NOMO-1 (cell line): Measurements from ENCODE around the gene ATMIN.

ENCODE experiments used
- DNase-seq, 2 experiments: peaks; one replicate each; lab custom pipeline; 2025; ENCODE audit not compliant: unreplicated experiment in 2 of 2; lab: John Stamatoyannopoulos, UW

Gene ATMIN

DNA sequence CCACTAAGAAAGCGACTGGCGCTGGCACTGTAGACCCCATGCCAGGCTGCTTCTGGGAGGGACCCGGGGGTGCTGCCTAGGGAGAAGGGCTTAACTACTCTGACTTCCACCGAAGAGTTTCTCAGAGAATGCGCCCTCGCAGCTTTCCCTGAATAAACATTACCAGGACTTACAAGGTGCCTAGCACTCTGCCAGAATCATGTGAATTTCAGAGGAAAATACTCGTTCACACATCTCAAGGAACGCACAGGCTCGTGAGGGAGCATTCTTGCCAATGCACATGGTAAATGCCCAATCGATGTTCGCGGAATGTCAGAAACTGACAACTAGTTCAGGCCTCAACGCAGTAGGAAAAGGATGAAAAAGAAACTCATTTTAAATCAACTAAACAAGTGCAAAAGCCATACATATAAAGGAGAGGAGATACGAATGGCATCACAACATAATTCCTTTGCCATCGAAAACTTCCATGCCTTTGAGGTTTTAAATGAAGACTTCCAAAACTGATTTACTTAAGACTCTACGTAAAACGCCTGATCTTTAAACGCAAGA, 30.0 kb upstream of the ATMIN start:
- DNase-seq: peak; percentile 2 to 20

DNA sequence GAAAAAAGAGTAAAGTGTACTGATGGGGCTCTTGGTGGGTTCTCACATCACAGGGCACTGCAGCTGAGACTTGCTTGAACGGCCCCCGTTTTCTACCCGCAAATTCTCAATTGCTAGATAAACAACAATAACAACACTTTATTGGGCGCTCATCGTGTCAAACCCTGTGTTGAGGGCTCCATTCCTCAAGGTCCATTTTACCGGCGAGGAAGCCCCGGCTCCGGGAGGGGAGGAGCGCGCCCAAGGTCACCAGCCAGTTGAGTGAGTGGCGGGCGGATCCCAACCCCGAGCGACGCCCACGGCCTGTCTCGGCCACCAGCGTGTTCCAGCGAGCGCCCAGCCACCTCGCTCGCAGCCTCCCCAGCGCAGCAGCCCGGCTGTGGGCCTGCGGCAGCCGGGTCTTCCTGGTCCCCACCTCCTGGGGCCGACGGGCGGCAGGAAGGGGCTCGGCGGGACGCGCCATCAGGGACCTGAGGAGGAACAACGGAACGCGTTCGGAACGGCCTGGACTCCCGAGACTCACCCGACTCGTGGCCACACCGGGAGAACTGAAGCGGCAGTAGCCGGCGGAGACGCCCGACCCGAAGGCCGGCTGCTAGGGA, 29.3 kb upstream of the ATMIN start:
- DNase-seq: peak; percentile 46 to 67

DNA sequence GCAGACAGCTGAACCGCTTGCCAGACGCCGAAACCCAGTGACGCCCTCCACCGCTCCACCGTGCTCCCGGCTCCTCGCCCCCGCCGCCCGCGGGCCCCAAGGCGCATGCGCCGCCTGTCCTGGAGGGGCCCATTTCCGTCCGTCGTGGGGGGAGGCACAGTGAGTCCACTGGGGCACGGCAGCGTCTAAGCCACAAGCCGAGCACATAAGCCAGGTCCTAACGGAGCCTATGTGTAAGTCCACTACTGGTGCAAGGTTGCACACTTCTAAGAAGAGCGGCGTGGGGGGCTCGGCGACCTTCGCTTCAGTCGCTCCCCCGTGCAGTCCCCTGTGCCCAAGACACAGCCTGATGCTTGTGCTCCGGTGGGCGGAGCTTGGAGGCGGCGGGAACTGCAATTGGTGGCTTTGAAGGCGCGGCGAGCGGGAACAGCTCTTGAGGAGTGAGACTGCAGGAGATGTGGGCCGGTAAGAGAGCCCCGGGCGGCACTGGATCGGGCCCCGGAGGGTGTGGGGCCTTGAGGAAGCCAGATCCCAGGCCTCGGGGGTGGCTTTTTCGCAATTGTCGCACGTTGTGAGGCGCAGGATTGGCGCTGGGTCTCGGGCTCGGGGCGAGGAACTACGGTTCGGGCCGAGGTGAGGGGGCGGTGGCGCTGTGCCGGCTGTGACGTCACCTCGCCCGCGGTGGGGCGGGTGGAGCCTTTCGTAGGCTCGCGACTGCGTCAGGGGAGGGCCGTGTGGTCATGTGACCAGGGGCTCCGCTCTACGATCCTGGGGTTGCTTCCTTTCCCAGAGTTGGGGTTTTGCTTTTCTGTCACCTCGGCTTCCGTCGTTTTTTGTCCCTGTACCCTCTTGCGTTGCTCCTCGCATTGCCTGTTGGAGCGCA, 28.6 kb upstream of the ATMIN start, which contains the start of the genes CENPN and CMC2:
CENPN (plus strand) TSS at position 402 of the 883 bp plus-strand sequence. CDS start 4,726 bp downstream, outside the sequence.
CMC2 (minus strand) TSS at position 73 of the 883 bp plus-strand sequence. CDS start 9,491 bp downstream, outside the sequence.
- peak; percentile 96 for DNase-seq

DNA sequence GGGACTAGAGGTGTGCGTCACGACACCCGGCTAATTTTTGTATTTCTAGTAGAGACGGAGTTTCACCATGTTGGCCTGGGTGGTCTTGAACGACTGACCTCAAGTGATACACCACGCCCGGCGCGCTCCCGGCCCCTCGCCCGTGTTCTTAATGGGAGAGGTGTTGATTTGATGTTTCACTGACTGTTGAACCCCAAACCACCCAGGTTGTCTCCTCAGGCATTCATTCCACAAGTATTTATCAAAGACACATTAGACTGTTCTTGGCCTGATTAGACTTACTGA, 27.2 kb upstream of the ATMIN start:
- DNase-seq: no peak

DNA sequence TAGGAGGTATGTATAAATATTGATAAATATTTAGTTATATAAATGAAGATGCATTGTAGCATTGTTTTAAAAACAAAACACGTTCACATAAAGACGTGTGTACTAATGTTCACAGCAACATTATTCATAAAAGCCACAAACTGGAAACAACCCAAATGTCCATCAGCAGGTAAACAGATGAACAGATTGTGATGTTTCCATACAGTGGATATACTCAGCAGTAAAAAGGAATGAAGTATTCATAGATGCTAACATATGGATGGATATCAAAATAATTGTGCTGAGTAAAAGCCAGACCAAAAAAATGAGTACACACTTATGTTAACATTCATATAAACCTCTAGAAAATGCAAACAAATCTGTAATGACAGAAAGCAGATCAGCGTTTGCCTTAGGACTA, 22.7 kb upstream of the ATMIN start:
- no peak for DNase-seq

DNA sequence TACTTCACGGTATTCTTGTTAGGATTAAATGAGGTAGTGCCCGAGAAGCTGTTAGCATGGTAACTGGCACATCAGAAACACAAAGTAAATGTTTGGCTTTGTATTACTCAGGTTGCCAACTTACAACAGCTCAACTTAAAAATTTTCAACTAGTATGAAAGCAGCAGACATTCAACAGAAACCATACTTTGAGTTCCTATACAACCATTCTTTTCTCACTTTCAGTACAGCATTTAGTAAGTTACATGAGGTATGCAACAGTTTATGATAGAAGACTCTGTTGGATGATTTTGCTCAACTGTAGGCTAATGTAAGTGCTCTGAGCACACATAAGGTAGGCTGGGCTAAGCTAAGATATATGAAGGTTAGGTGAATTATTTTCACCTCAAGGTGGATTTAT, 21.0 kb upstream of the ATMIN start:
- no peak for DNase-seq

DNA sequence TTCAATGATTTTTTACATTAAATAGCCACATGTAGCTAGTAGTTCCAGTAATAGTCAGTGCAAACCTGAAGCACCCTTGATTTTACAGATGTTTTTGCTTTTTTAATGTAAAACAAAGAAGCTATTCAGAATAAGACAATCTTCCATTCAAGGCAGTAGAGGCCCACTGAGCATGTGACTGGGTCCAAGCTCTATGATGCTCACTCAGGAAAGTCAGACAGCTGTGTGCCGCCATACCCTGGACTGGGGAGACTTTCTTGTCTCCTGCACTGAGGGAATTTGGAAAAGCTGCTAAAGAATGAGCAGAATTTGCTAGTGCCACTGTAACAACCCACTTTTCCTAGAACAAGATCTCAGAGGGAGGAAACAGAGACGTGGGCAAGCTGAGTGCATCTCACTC, 17.1 kb upstream of the ATMIN start:
- DNase-seq: no peak

DNA sequence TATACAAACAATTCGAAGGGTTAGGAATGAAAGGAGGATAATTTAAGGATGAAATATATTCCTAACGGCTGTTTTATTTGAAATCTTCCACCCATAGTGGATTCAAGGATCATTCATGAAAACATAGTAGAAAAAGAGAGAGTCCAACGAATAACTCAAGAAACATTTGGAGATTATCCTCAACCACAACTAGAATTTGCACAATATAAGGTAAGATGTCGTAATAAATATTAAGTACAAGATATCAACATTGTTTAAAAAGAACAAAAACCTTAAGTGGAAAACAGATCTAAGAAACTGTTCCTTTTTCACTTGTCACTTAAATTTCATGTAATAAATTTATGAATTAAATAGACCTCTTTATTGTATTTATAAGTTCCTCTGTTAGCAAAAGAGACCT, 9.2 kb upstream of the ATMIN start:
- no peak for DNase-seq

DNA sequence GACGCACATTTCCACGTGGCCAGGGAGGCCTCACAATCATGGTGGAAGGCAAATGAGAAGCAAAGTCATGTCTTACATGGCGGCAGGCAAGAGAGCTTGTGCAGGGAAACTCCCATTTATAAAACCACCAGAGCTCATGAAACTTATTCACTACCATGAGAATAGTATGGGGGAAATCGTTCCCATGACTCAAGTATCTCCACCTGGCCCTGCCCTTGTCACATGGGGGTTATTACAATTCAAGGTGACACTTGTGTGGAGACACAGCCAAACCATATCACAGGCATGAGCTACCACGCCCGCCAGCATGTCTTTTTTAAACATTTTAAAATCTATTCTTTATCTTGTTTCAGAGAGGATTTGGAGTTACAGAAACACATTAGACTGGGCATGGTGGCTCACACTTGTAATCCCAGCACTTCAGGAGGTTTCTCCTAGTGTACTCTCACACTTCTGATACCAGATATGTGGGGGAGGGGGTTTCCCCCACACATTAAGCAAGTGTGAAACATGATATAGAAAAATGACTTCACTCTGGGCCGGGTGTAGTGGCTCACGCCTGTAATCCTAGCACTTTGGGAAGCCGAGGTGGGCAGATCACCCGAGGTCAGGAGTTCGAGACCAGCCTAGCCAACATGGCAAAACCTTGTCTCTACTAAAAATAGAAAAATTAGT, 5.6 kb upstream of the ATMIN start:
- no peak for DNase-seq

DNA sequence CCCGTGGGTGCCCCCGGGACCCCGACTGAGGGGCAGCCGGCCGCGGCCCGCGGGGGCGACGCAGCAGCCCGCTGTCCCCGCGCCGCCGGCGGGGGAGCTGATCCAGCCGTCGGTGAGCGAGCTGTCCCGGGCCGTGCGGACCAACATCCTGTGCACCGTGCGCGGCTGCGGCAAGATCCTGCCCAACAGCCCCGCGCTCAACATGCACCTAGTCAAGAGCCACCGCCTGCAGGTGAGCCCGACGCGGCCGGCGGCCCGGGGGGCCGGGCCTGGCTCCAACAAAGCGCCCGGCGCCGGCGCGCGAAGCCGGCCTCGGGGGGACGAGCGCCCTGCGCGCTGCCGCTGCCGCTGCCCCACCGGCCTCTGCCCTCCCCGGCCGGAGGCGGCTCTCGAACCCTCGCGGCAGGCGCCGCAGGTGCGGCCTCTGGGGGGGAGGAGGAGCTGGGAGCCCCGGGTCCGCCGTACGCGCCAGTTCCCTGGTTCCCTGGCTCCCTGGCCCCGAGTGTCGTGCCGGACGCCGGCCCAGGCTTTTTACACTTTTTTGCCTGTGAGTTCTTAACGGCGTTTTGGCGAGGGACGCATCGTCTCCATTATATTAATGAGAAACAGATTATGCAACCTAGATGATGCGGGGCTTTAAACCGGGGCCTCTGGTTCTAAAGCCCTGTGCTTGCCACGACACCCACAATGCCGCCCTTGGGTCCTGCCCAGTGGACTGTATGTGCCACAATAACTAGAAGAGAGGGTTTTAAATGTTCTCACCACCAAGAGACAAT, 521 bp downstream of the ATMIN start:
- DNase-seq: peak in 1 of 2 experiments; percentile 11

DNA sequence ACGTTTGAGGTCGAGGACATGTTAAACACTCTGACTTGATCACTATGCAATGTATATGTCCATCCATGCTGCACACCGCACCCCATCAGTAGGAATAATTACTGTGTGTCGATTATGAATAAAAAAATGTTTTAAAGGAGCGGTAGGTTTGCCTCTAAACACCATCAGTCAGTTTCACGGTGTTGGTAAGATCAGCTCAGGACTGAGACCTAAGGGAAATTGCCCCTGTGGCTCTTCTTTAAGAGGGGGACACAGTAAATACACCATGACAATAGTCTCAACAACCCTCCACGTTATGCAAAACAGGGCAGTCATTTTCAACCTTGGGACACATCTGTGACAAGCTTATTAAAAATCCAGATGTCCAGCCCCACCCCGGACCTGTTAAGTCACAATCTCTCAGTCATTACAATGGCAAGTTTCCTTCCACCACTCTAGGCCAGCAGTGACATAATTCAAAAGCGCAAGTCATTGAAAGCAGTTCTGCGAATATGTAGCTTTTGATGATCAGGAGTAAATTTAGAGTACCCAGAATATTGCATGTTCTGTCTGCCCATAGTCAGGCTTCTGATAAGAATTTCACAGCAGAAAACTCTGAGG, 1.2 kb downstream of the ATMIN start:
- DNase-seq: peak; percentile 2 to 9

DNA sequence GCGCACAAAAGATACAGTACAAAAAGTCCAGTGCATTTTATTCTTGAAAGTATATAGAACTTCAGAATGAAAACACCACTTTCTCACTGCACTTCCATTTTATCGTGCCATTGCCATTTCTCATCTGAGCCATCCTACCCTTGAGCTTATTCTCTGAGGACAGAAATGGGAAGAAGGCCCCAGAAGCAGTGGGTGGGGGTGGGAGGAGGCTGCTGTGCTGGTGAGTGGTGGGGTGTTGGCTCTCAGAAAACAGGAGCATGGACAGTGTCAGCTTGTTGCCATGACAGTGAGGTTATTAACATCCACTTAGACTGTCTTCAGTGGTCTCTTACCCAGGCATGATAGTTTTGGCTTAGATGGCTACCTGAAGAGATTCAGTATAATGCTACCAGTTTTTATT, 4.5 kb downstream of the ATMIN start:
- DNase-seq: no peak

DNA sequence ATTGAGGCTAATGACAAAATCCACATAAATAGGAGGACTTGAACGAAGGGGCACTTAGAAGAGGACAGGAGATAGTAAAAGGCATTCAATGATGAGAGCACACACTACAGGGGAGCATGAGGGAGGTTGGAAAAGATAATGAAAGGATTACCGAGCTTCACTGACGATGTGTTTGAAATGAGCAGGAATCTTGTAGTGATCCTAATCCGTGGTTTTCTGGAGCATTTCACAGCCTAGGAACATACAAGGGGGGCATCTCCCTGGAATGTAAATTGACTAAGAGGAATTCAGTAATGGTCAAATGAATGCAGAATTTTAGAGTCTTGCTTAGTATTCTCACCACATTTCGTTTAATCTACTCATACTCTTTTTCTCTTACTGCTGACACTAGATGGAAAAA, 5.2 kb downstream of the ATMIN start:
- no peak for DNase-seq

DNA sequence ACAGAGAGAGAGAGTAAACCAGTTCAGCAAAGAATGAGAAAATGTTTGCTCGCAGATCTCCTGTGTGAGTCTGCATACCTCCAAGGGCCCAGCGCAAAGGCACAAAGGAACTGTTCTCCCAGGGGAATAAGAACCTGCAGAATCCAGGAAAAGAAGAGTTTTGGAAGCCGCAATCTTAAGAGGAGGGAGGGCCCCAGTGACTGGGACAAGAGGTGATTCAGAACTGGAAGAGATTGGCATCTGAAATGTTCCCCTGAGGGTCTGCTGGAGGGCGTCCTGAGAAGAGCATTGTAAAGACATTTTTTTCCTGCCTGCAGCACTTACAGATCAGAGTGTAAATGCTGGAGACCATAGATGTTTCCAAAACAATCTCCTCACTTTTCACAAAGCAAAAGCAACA, 6.1 kb downstream of the ATMIN start:
- no peak for DNase-seq

DNA sequence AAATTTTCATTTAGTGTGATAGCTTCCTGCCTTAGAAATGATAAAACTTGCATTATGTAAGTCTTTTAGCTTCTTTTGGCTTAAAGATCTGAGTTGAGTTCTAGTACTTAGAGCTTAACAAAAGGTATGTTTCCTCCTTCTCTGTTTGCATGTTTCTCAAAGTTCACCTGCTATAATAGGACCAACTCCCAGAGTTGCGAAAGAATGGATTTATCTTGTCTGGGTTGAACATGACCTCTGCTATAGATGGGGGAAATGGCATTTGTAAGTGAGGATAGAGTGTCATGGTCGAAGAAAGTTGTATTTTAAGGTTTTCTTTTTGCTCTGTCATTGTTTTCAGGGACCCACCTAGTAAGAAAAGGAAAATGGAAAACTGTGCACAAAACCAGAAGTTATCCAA, 7.2 kb downstream of the ATMIN start:
- DNase-seq: no peak

DNA sequence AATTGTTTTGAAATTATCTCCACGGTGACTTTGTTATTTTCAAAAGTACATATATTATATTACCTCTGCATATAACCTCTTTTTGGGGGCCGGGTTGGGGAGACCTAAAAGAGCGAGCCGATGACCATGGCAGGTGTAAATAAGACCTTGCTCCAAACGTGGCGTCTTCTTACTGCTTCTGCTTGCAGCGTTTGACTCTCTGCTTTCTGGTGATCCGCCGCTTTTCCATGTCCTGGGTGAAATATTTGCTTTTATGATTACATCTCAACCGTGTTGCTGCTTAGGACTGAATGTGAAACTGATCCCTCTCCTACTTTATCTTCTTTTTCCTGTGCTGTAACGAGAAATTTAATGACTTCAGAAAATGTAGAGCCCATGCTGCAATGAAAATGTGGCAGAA, 18.1 kb downstream of the ATMIN start:
- DNase-seq: no peak

DNA sequence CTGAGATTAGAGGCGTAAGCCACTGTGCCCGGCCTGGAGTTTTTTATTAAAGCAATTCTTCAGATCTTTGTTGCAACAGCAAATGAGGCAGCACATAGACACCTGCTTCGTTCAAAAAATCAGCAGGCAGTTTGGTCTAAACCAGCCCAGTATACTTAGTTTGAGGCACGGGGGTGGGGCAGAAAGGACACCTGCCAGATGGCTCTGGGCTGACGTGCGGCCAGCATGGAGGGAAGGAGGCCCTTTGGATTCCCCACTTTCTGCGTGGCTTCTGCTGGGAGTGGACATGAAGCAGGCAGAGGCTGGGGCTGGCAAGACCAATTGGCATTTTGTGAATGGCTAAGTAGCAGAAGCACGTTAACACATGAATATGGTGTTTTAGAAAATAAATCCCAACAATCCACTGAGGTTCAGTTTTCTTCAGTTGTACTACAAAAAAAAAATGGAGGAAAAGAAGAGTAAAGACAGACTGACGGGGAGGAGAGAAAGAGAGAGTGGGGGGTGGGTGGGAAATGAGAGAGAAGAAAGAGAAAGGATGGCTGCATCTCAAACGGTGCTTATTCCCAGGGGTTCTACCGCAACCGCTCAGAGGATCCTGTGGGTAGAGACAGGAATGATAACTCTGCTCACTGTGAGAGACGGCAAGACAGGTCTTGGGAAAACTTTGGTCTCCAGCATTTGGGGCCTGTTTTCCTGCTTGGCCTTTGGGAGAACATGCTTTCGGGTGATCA, 25.1 kb downstream of the ATMIN start:
- DNase-seq: no peak

DNA sequence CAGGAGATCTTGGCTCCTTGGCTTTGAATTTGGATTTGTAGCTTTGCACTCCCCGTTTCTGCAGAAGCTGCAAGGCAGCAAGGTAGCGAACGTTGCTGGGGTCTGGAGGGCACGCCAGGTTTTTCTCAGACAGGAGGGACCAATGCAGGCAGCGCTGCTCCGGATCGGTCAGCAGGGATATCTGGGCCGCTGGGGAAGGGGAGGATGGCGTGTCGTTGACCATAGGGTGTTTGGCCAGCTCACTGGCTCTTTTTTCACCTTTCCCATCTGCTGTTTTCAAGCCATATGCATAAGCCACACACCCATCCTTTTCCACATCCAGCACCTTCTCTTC, 25.6 kb downstream of the ATMIN start:
- DNase-seq: no peak

DNA sequence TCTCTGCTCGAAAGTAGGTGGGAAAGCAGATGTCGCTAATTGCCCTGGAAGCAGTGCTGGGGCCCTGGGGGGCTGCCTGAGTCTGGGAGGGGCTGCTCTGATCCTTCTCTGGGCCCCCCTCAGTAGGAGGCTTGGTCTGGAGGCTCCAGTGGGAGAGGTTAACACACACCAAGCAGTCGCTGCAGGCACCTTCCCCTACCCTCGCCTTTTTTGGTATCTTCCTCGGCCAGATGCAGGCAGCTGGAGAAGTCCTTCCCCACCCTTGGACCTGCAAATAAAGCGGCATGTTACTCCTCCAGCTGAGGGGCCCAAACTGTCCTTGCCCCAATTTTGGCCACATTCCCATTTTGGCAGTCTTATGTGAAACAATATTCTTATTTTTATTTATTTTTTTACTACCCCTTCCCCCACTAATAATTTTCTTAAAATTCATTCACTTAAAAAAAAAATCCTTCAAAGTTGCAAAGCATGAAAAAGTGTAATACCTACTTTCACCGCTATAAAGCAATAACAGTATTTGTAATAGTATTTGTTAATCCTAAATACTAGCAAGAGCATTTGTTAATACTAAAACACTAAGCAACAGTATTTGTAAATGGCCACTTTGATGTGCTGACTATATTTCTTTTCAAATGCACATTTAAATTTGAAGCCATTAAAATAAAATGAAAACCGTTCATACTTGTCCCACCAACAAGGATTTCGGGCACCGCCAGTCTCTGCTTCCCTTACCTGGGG, 26.4 kb downstream of the ATMIN start:
- no peak for DNase-seq
